Ishikawa (cell line): ENCODE measurements around the gene ST3GAL6.

Experiments used
- CEBPB ChIP-seq: IDR thresholded peaks from 2 replicates; pipeline ENCODE4 v1.6.1; 2012
- CREB1 ChIP-seq: IDR thresholded peaks from 2 replicates; pipeline ENCODE4 v1.6.1; 2012; ENCODE audit warnings: low read depth
- EGR1 ChIP-seq: IDR thresholded peaks from 2 replicates; pipeline ENCODE4 v1.6.1; 2012
- EP300 ChIP-seq: IDR thresholded peaks from 2 replicates; pipeline ENCODE4 v1.6.1; 2012; ENCODE audit warnings: borderline replicate concordance
- FOXM1 ChIP-seq: IDR thresholded peaks from 2 replicates; pipeline ENCODE4 v1.6.1; 2012; ENCODE audit warnings: low read depth, borderline replicate concordance
- MAX ChIP-seq: IDR thresholded peaks from 2 replicates; pipeline ENCODE4 v1.6.1; 2012
- NFIC ChIP-seq: IDR thresholded peaks from 2 replicates; pipeline ENCODE4 v1.6.1; 2012
- RAD21 ChIP-seq: IDR thresholded peaks from 2 replicates; pipeline ENCODE4 v1.6.1; 2012; ENCODE audit warnings: low read depth
- TAF1 ChIP-seq: IDR thresholded peaks from 2 replicates; pipeline ENCODE4 v1.6.1; 2012; ENCODE audit warnings: low read depth, mild to moderate bottlenecking
- TCF12 ChIP-seq: IDR thresholded peaks from 2 replicates; pipeline ENCODE4 v1.6.1; 2012; ENCODE audit warnings: low read depth
- TEAD4 ChIP-seq: IDR thresholded peaks from 2 replicates; pipeline ENCODE4 v1.6.1; 2012
- USF1 ChIP-seq: IDR thresholded peaks from 2 replicates; pipeline ENCODE4 v1.6.1; 2012

GRCh38 chr3:98797905-98798304 is 34.8 kb downstream of the ST3GAL6 start:
- TF ChIP-seq EGR1, result no peak
- TF ChIP-seq MAX, result no peak
- no peak for TF ChIP-seq NFIC
- TF ChIP-seq USF1, result no peak
- TF ChIP-seq EP300, result no peak
- TF ChIP-seq CREB1, result no peak
- TF ChIP-seq TCF12, result no peak
- TF ChIP-seq FOXM1, result no peak
- no peak for TF ChIP-seq RAD21
- TF ChIP-seq TAF1, result no peak
- TF ChIP-seq CEBPB, result no peak
- no peak for TF ChIP-seq TEAD4
